HG03060 (cell line): Measurements from ENCODE around the gene RAB14.

Experiments
- ATAC-seq: cut with Tn5 transposase; IDR thresholded peaks from one replicate; pipeline ENCODE4 v1.9.1; 2021; ENCODE audit warnings: low read depth, moderate number of reproducible peaks; ENCODE audit not compliant: unreplicated experiment

Gene RAB14

DNA sequence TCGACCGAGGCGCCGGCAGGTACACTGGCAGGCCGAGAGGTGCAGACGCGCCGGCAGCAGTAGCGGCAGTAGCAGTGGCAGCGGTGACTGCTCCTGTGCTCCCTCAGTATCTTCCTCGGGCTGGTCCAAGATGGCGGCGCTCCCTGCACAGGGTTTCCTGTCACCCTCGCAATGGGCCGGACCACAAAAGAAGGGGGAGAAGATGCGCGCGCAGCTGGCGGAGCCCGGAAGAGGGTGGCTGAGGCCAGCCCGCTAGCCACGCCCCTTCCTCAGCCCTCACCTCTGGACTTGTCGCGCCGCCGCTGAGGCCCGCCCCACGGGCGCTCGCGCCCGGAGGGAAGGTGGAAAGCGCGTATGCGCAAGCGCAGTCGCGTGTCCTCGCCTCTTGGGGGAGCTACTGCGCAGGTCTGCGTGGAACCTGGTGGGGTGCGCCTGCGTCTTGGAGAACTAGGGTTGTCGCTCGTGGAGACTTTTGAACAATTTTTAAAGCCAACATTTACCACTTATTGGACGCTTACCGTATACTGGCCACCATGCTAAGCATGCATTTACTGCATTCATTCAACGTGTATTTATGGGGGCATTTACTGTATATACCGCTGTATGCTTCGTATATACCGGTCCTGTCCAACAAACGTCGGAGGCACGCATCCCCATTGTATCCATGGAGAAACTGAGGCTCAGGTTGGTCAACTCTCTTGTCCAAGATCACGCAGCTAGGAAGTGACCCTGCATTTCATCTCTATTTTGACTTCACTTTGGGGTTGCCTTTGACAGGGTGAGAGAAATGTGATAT lies at the start of gene RAB14:
TSS of gene RAB14 (minus strand) at position 132 of the 796 bp plus-strand sequence. CDS start 8,457 bp downstream, outside the sequence.
- ATAC-seq = peak; percentile 84

DNA sequence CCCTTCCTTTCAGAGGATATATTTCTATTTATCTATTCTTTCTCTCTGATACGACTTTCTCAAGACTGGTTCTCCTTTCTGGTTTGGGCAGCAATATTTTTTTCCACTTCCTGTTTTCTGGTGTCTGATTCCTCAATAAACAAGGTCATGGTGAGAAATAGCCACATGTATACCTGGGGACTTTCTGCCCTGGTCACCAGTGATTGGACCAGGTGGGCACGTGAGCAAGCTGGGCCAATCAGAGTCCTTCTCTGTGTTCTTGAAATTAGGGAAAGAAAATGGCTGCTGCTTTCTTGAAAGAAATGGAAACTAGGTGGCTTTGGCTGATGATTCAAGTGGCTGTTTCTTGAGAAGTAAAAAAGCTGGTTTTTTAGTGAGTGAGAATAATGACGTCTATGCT lies 47.9 kb upstream of the RAB14 start:
- ATAC-seq = no peak

DNA sequence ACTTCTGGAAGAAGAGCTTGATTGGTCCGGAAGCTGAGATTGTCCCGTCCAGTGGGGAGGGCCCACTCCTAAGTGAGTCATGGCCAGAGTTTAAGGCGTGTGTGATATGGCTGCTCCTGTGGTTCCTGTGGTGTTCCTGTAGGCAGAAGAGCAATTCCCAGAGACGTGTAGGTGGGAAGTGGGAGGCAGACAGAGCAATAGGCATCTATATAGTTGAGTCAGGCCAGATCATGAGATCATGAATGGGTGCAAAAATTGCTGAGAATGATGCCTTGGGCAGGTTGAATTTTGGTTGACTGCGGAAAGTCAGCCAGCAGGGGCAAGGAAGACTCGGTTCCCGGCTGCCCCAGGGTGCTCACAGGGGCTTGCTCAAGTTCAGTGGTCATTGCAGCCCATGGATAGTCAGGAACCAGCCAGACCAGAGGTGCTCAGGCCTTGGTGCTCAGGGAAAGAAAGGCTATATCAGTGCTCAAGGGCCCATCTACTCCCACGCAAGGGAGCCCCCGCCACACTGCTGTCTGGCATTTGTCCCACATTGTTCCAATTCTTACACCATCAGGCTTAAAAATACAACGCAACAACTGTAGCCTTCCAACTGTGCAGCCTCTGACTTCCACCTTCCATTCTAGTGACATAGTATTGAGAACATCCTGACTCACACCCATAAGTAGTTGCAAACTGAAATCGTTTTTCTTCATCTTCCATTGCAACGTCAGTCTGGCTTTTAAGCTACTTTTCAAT lies 45.3 kb upstream of the RAB14 start:
- no peak for ATAC-seq

- no peak for ATAC-seq
Measured at GRCh38 chr9:121242959-121243346, 41.3 kb upstream of the RAB14 start.

DNA sequence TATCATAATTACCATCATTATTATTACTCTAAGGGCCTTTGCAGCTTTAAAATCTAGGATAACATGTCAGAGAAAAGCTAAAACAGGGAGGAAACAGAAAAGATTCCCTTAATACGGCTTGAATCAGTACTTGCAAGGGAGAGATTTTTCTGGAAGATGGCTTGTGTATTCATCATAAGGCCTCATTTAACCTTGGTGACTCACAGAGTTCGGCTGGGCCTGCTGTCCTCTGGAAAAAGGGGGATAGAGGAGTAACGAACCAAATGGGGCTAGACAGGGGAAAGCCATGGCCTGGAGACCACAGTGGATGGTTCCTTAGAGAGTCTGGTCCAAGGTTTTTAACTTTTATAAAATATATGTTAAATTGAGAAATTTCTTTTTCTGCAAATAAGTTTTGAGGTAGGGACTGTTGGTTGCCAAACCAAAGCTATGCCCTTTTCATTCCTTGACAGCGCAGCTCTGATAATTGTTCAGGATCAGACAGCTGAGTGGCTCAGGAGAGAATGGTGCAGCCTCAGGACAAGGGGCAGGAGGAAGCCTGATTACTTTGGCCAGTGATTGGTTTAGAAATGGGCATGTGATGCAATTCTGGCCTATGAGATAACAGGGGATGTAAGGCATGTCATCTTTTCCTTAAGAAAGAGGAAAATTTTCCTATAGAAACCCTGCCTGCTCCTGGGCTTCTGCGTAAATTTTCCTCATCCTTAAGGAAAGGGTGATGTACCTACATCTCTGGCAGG lies 40.7 kb upstream of the RAB14 start:
- ATAC-seq = no peak

DNA sequence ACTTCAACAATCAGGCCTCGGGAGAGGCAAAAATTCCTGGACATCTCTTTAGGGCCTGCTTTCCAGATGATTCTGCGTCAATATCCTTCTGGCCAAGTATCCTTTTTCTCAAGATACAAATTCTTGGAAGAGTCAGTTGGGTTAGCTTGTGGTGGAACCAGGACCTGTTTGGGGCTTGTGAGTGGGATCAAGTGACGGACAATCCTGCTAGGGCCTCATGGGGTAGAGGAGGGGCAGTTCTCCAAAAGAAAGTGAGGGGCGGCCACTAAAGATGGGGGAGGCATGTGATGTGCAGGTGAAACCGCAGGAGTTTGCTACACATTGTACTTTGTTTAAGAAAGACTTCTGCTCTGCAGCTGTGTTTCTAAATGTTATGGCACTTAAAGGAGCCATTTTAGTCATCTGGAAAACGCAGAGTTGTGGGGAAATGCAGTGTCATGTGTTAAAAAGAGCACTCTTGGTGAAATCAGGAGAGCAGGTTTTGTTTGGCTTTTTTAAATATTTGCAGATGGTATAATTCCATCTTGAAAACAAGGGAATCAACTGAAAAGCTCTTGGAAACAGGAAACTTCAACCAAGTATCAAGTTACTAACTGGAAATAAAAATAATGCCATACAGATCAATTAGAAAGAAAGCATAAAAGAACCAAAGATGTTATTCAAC lies 38.9 kb upstream of the RAB14 start:
- ATAC-seq = no peak

- ATAC-seq = no peak
Measured at GRCh38 chr9:121239851-121240250, 38.2 kb upstream of the RAB14 start.

GRCh38 chr9:121239071-121239470 lies 37.4 kb upstream of the RAB14 start:
- ATAC-seq = no peak

DNA sequence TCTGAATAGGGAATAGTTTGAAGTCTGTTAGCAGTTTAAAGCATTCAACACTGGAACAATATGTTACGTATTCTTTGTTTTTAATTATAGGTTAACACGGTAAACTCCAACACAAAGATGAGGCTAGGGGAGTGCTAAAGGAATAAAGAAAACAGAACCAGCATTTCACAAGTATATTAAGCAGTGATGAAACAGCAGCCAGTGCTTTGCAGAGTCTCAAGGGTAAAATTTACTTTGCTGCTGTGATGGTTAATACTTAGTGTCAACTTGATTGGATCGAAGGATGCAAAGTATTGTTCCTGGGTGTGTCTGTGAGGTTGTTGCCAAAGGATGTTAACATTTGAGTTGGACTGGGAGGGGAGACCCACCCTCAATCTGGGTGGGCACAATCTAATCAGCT lies 36.2 kb upstream of the RAB14 start:
- no peak for ATAC-seq

- no peak for ATAC-seq
Measured at GRCh38 chr9:121235512-121235911, 33.8 kb upstream of the RAB14 start.

DNA sequence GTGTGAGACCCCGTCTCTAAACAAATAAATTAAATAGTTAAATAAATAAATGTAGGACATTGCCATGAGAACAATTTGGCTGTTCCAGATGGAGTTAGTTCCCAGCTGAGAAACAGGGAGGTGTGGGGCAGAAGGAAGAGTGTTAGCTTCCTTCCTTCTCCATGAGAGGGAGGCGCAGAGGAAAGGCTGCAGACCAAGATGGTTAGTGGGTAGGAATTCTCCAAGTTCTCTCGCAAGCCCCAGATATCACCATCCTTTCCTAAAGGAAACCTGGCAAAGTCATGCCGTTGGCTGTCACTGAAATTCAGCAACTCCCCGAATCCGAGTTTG lies 33.1 kb upstream of the RAB14 start:
- no peak for ATAC-seq

DNA sequence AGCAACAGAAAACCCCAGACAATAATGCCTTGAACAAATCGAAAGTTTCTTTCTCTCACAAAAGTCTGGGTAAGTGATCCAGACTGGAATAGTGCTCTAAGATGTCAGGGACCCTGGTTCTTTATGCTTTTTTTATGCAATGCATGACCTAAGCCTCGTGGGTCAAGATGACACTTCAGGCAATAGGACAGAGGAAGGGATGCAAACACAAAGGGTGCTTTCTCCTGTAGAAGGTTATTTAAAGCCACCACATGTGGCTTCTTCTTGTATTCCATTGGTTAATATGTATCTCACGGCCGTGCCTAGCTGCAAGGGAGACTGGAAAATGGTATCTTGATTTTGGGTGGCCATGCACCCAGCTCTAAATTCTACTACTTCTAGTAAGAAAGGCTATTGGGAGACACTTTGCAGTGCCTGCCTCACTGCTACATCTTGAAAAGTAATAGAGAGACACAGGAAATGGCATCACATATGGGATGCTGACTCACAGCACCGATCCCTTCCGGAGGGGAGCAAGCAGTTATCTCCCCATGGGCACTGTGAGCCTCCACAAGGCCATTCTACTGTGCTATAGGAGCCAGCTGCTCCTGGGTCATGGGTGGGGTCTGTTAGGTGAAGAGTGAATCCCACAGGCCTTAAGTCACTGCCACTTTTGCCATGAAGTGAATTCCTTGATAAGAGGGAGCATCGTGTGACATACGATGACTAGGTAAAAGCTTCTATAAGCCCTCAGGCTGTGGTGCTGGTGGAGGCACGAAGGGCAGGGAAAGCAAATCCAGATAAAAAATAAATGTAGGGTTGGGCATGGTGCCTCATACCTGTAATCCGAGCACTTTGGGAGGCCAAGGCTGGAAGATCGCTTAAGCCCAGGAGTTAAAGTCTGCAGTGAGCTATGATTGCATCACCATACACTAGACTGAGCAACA lies 32.5 kb upstream of the RAB14 start:
- no peak for ATAC-seq

DNA sequence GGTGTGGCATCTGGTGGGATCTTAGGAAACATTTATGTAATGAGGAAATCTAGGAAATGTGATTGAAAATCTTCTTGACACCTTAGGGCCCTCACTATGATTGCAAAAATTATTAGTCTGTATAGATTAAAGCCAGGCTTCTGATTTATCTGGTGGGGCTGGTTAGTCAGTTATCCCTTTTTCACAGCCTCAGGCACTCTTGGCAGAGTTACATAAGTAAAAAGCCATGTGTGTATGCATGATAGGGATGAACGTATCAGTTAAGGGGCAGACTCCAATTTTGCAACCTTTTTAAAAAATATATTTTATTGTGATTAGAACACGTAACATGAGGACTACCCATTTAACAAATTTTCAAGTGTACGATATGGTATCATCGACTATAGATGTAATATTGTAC lies 30.6 kb upstream of the RAB14 start:
- ATAC-seq = no peak

- no peak for ATAC-seq
Measured at GRCh38 chr9:121230256-121230655, 28.6 kb upstream of the RAB14 start.

DNA sequence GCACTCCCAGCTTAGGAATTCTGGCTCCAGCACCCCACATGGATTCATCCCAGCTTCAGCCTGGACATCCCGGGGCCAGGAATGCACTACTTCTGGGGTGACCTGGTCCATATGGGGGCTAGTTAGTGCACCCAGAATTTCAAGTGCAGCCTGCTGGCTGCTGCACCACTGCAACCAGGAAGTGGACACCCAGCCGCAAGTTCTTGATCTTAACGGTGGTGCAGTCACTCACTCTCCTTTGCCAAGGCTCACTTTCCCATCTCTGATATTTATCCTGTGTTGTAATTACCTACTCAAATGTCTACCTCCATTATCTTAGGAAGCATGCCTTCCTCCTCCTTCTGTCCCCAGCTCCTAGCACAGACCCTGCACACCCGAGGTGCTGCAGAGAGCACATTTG lies 26.2 kb upstream of the RAB14 start:
- no peak for ATAC-seq

GRCh38 chr9:121226175-121226574 lies 24.5 kb upstream of the RAB14 start:
- ATAC-seq = no peak

DNA sequence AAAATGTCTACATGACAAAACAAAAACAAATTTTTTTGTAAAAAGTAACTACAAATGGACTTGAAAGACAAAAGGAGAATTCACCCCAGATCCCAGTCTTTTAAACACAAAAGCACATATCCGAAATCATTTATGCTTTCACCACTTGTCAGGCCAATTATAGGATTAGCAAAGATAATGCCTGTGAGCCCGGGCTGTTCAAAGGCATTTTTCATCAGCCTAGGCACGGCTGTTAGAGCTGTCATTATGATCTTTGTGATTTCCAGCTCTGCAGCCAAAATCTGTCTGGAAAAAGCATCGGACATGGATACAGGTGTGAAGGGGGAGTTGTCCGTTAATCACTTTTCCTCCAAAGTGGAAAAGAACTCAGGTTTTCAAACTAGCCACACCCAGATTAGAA lies 23.6 kb upstream of the RAB14 start:
- ATAC-seq = no peak

DNA sequence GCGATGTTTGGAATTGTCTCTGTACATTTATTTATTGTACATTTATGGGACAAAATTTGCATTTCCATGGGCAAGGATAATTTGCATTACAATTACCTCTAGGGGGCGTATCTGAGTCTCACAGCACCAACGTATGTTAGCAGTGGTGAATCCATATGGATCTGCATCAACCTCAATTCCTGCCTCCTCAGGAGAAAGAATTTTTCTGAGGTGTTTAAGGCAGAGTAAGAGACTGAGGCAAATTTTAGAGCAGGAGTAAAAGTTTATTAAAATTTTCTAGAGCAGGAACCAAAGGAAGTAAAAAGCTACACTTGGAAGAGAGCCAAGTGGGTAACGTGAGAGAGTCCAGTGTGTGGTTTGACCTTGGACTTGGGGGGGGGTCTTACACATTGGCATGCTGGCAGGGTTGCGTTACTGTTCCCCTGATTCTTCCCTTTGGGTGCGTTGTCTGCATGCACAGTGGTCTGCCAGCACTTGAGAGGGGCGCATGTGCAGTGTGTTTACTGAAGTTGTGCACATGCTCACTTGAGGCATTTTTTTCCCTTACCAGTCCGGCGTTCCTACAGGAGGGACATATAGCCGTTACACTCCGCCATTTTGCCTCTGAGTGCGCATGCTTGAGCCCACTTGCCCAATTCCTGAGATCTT lies 21.0 kb upstream of the RAB14 start:
- no peak for ATAC-seq

DNA sequence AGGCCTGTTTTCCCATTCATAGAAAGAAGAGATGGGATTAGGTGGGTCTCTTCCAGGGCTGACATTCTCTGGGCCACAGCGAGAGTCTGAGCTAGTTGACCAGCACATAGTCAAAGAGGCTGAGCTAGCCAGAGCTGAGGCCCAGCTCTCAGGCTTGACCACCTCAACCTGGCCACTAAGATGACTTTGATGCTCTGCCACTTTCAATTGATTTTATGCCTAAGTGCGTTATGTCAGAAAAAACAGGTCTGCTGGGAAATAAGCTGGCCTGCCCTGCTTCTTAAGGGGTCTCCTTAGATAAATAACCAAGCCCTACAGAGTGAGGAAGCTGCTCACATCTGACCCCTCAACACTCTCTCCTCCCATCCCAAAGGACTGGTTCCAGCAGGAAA lies 20.0 kb upstream of the RAB14 start:
- no peak for ATAC-seq
